ENCODE results near the gene MEFV.

GRCh38 chr16:3289998-3290673 is 33.7 kb upstream of the MEFV start:
- TF ChIP-seq CTCF (IDR thresholded peaks at IDR 0.05), result no peak
- no peak for TF ChIP-seq POLR2A (IDR thresholded peaks at IDR 0.05)
